H1 (cell line): Measurements from ENCODE around the gene P2RX6. TPM values are rescaled to one million over a fixed set of nuclear protein-coding genes. Genes with fewer than 3 reads are reported as not detected.

Experiments
- CTCF ChIA-PET: fragments of 300-600 bp; sonication (Branson Sonifier 250); formaldehyde crosslinking; loops from one replicate; lab custom pipeline; 2021; ENCODE audit not compliant: partially characterized antibody; lab: Charles Lee
- POLR2A ChIA-PET: fragments of 300-600 bp; sonication (Branson Sonifier 250); formaldehyde crosslinking; loops from one replicate; lab custom pipeline; 2021; ENCODE audit warnings: inconsistent platforms; ENCODE audit not compliant: partially characterized antibody; lab: Charles Lee
- DNase-seq, 2 experiments: peaks; one replicate each; pipeline versions ENCODE4 v3.0.0 to v3.0.0-alpha.2; 2010 to 2022; ENCODE audit warnings: low spot score in 2 of 2, low read depth in 1 of 2, mixed read lengths in 1 of 2
- FAIRE-seq: peaks from 2 replicates; lab custom pipeline; 2011; peaks lifted over from hg19 to GRCh38; lab: Jason Lieb, UNC
- H2AFZ ChIP-seq: 2 replicates; pipeline ENCODE4 v1.8.1; 2012; ENCODE audit warnings: low read length, inconsistent platforms
- H2AK5ac ChIP-seq: 2 replicates; pipeline ENCODE4 v1.6.1; 2013; ENCODE audit warnings: low read depth, low read length
- H2BK120ac ChIP-seq: replicated peaks from 2 replicates; pipeline ENCODE3; 2013; ENCODE audit warnings: low read depth, low read length, inconsistent platforms
- H2BK12ac ChIP-seq: 2 replicates; pipeline ENCODE4 v1.6.1; 2013; ENCODE audit warnings: low read depth, low read length
- H2BK15ac ChIP-seq: 2 replicates; pipeline ENCODE4 v1.6.1; 2013; ENCODE audit warnings: low read length
- H2BK20ac ChIP-seq: 2 replicates; pipeline ENCODE4 v1.6.1; 2013; ENCODE audit warnings: low read length
- H2BK5ac ChIP-seq: 2 replicates; pipeline ENCODE4 v1.6.1; 2013; ENCODE audit warnings: low read depth, low read length
- H3K14ac ChIP-seq: 2 replicates; pipeline ENCODE4 v1.6.1; 2013; ENCODE audit warnings: inconsistent platforms; ENCODE audit not compliant: insufficient read length
- H3K18ac ChIP-seq: 2 replicates; pipeline ENCODE4 v1.6.1; 2013; ENCODE audit warnings: low read length; ENCODE audit errors: extremely low read depth
- H3K23ac ChIP-seq: 2 replicates; pipeline ENCODE4 v1.6.1; 2013; ENCODE audit warnings: inconsistent platforms; ENCODE audit not compliant: insufficient read length
- H3K23me2 ChIP-seq: 2 replicates; pipeline ENCODE4 v1.6.1; 2013; ENCODE audit warnings: low read depth, low read length
- H3K27ac ChIP-seq: 2 replicates; pipeline ENCODE4 v1.6.1; 2011; ENCODE audit warnings: low read depth, low read length, inconsistent platforms
- H3K27me3 ChIP-seq, 4 experiments: replicated peaks in 1 of 4; 1 replicate in 1 of 4; 2 replicates in 3 of 4; pipeline versions ENCODE4 v1.6.1 to v1.8.1; 2011 to 2013; ENCODE audit warnings: low read length in 3 of 4, mild to moderate bottlenecking in 3 of 4, inconsistent platforms in 2 of 4, mixed read lengths in 2 of 4, moderate library complexity in 1 of 4; ENCODE audit not compliant: control insufficient read depth in 3 of 4, insufficient read depth in 3 of 4; ENCODE audit errors: extremely low read depth in 1 of 4
- H3K36me3 ChIP-seq, 4 experiments: 2 replicates each; pipeline versions ENCODE4 v1.6.1 to v1.8.1; 2011 to 2013; ENCODE audit warnings: mild to moderate bottlenecking in 4 of 4, low read length in 3 of 4, moderate library complexity in 2 of 4, control low read depth in 1 of 4, inconsistent platforms in 1 of 4; ENCODE audit not compliant: insufficient read depth in 4 of 4, control insufficient read depth in 2 of 4
- H3K4ac ChIP-seq: replicated peaks from 2 replicates; pipeline ENCODE3; 2013; ENCODE audit warnings: low read length, low read depth, mixed read lengths, inconsistent platforms; ENCODE audit not compliant: insufficient read length
- H3K4me1 ChIP-seq, 4 experiments: replicated peaks in 1 of 4; 1 replicate in 1 of 4; 2 replicates in 3 of 4; pipeline versions ENCODE4 v1.6.1 to v1.8.1; 2011 to 2013; ENCODE audit warnings: low read length in 3 of 4, inconsistent platforms in 2 of 4, mixed read lengths in 1 of 4; ENCODE audit not compliant: insufficient read depth in 4 of 4, control insufficient read depth in 3 of 4
- H3K4me2 ChIP-seq, 2 experiments: 2 replicates each; pipeline versions ENCODE4 v1.6.1 to v1.8.1; 2011 to 2013; ENCODE audit warnings: low read depth in 2 of 2, low read length in 2 of 2, control low read depth in 1 of 2, inconsistent platforms in 1 of 2, mild to moderate bottlenecking in 1 of 2; ENCODE audit not compliant: insufficient read depth in 1 of 2
- H3K4me3 ChIP-seq, 4 experiments: fragments of 200-600, 300-600 bp in 1 of 4; sonication (generic), shearing (Covaris generic), sonication (Bioruptor Twin) in 1 of 4; 2 replicates each; pipeline versions ENCODE4 v1.5.1 to v1.8.1; 2011 to 2016; ENCODE audit warnings: low read length in 4 of 4, low read depth in 3 of 4, control low read depth in 2 of 4, inconsistent platforms in 2 of 4, mild to moderate bottlenecking in 2 of 4, mixed read lengths in 1 of 4, moderate library complexity in 1 of 4; ENCODE audit not compliant: insufficient read depth in 2 of 4; ENCODE audit errors: extremely low read depth in 1 of 4
- H3K56ac ChIP-seq: replicated peaks from 2 replicates; pipeline ENCODE3; 2013; ENCODE audit warnings: low read depth, mild to moderate bottlenecking, mixed read lengths, low read length, inconsistent platforms; ENCODE audit not compliant: insufficient read length
- H3K79me1 ChIP-seq: 2 replicates; pipeline ENCODE4 v1.6.1; 2013; ENCODE audit warnings: low read depth, low read length, control low read depth
- H3K79me2 ChIP-seq, 2 experiments: 2 replicates each; pipeline versions ENCODE4 v1.6.1 to v1.8.1; 2012 to 2013; ENCODE audit warnings: low read length in 2 of 2, mild to moderate bottlenecking in 2 of 2, inconsistent platforms in 1 of 2; ENCODE audit not compliant: insufficient read depth in 2 of 2, control insufficient read depth in 1 of 2
- H3K9ac ChIP-seq, 4 experiments: replicated peaks in 1 of 4; 1 replicate in 1 of 4; 2 replicates in 3 of 4; pipeline versions ENCODE4 v1.6.1 to v1.8.1; 2011 to 2013; ENCODE audit warnings: low read depth in 3 of 4, low read length in 3 of 4, control low read depth in 2 of 4, mild to moderate bottlenecking in 2 of 4, moderate library complexity in 2 of 4, inconsistent platforms in 1 of 4; ENCODE audit errors: extremely low read depth in 1 of 4
- H3K9me3 ChIP-seq, 2 experiments: 2 replicates each; pipeline versions ENCODE4 v1.6.1 to v1.8.1; 2012 to 2013; ENCODE audit warnings: mild to moderate bottlenecking in 2 of 2, moderate library complexity in 2 of 2, control low read depth in 1 of 2, inconsistent platforms in 1 of 2, low read depth in 1 of 2, low read length in 1 of 2, mixed read lengths in 1 of 2; ENCODE audit not compliant: insufficient read depth in 2 of 2
- H4K20me1 ChIP-seq, 2 experiments: replicated peaks in 1 of 2; 2 replicates each; pipeline versions ENCODE3 to v1.8.1; 2011 to 2013; ENCODE audit warnings: inconsistent platforms in 2 of 2, low read length in 2 of 2, mild to moderate bottlenecking in 1 of 2; ENCODE audit not compliant: insufficient read depth in 2 of 2, control insufficient read depth in 1 of 2
- H4K5ac ChIP-seq: 2 replicates; pipeline ENCODE4 v1.6.1; 2013; ENCODE audit warnings: low read length, low read depth, mixed read lengths, inconsistent platforms; ENCODE audit not compliant: insufficient read length
- H4K8ac ChIP-seq: 2 replicates; pipeline ENCODE4 v1.8.0; 2013; ENCODE audit warnings: mild to moderate bottlenecking, moderate library complexity, low read length, inconsistent platforms; ENCODE audit not compliant: insufficient read depth; ENCODE audit errors: extremely low read depth
- H4K91ac ChIP-seq: replicated peaks from 2 replicates; pipeline ENCODE3; 2013; ENCODE audit warnings: low read length, mixed read lengths, inconsistent platforms; ENCODE audit not compliant: insufficient read length
- CEBPB ChIP-seq: IDR thresholded peaks from 2 replicates; pipeline ENCODE4 v1.6.1; 2012; ENCODE audit warnings: low read depth, low read length
- EP300 ChIP-seq, 2 experiments: IDR thresholded peaks; 1 replicate in 1 of 2; 2 replicates in 1 of 2; pipeline ENCODE4 v1.6.1; 2011 to 2012; ENCODE audit warnings: low read depth in 2 of 2, low read length in 2 of 2, mild to moderate bottlenecking in 2 of 2, borderline replicate concordance in 1 of 2, inconsistent platforms in 1 of 2, moderate library complexity in 1 of 2
- HDAC2 ChIP-seq, 2 experiments: fragments of 300-600 bp in 1 of 2; sonication (generic) in 1 of 2; IDR thresholded peaks; 2 replicates each; pipeline ENCODE4 v1.6.1; 2011 to 2012; ENCODE audit warnings: low read depth in 2 of 2, low read length in 2 of 2, mild to moderate bottlenecking in 2 of 2, moderate library complexity in 2 of 2, borderline replicate concordance in 1 of 2, inconsistent platforms in 1 of 2
- KDM1A ChIP-seq: fragments of 200-600, 300-600 bp; sonication (generic); IDR thresholded peaks from 2 replicates; pipeline ENCODE4 v1.7.1; 2016; ENCODE audit warnings: mild to moderate bottlenecking, low read length, borderline replicate concordance
- KDM5A ChIP-seq: fragments of 200-600 bp; IDR thresholded peaks from 2 replicates; pipeline ENCODE4 v1.7.1; 2012; ENCODE audit warnings: mild to moderate bottlenecking, low read length, inconsistent platforms, mixed read lengths
- MAFK ChIP-seq: IDR thresholded peaks from 2 replicates; pipeline ENCODE4 v1.6.1; 2012; ENCODE audit warnings: low read depth, mild to moderate bottlenecking, improper control_type of control experiment, low read length
- RBBP5 ChIP-seq: IDR thresholded peaks from 2 replicates; pipeline ENCODE4 v1.7.1; 2012; ENCODE audit warnings: low read depth, mild to moderate bottlenecking, inconsistent platforms, low read length, moderate library complexity, borderline replicate concordance
- SAP30 ChIP-seq: fragments of 300-600 bp; sonication (generic); IDR thresholded peaks from 2 replicates; pipeline ENCODE4 v1.7.1; 2012; ENCODE audit warnings: low read length, moderate library complexity, mild to moderate bottlenecking, inconsistent platforms; ENCODE audit not compliant: insufficient read depth, insufficient replicate concordance
- SIN3A ChIP-seq, 2 experiments: IDR thresholded peaks in 1 of 2; conservative IDR thresholded peaks in 1 of 2; 2 replicates each; pipeline ENCODE4 v1.6.1; 2011 to 2012; ENCODE audit warnings: low read length in 2 of 2, improper control_type of control experiment in 1 of 2, low read depth in 1 of 2, mild to moderate bottlenecking in 1 of 2
- SP1 ChIP-seq: IDR thresholded peaks from 2 replicates; pipeline ENCODE4 v1.6.1; 2011; ENCODE audit warnings: low read depth, low read length
- WGBS, 2 experiments: shearing (Covaris generic) in 1 of 2; methylation state at CpG; one replicate each; pipeline versions ENCODE4 v1.1.6 to v1.1.7; 2013 to 2015; ENCODE audit warnings: low lambda C conversion rate in 2 of 2, mixed read lengths in 2 of 2, inconsistent platforms in 1 of 2, low coverage in 1 of 2, missing lambda C conversion rate in 1 of 2; ENCODE audit not compliant: insufficient replicate concordance in 2 of 2, insufficient coverage in 1 of 2, insufficient read length in 1 of 2; ENCODE audit errors: extremely low coverage in 1 of 2, missing lambda C conversion rate in 1 of 2; 5-methylcytosine and 5-hydroxymethylcytosine counted together
- polyA plus RNA-seq, 7 experiments: library from polyadenylated mRNA; depleted of rRNA in 3 of 7; stranded (reverse) in 5 of 7; unstranded in 2 of 7; fragments of >200 nt in 5 of 7; fragments of 200-250 nt in 2 of 7; gene quantifications; 1 replicate in 5 of 7; 2 replicates in 1 of 7; 4 replicates in 1 of 7; pipeline versions ENCODE4 v1.2.1 to v1.2.3, GENCODE V29; 2011 to 2013; ENCODE audit warnings: missing spikeins in 2 of 7, mixed read lengths in 2 of 7
- total RNA-seq: library from RNA; stranded (reverse); fragmentation: NEBNext Ultra II Directional; extraction: Animal tissue kit (Norgen Biotek cat#: 25700); gene quantifications from 2 replicates; pipeline ENCODE4 v1.2.1, GENCODE V29; 2021

The P2RX6 gene
- total and polyA plus RNA-seq, 2 of the 8 experiments (the other 6 are each of a cell fraction or from before 2014, with no cell fraction given): 0.09 TPM; not detected in 1

- no peak overlapping the region; the same call in 1 of the 2 replicates for H4K8ac ChIP-seq
- POLR2A ChIA-PET: interaction anchor here (0.9 to 3.0 kb wide), 3 partner anchors 16 to 20 kb away, joined by 3 to 7 read pairs (median 3); no protein-coding TSS in a partner anchor
- H3K9me3 ChIP-seq: peaks cover 11 to 17% of the 10 kb centered on the region in 2 experiments
- no peak overlapping the region for H2BK15ac ChIP-seq
- no peak overlapping the region for H3K14ac ChIP-seq
- H3K4me2 ChIP-seq: no peak overlapping the region
- no peak overlapping the region for H3K23ac ChIP-seq
- H2BK20ac ChIP-seq: no peak overlapping the region
- no peak overlapping the region for H2BK5ac ChIP-seq
- DNase-seq: no peak
- H3K4me1 ChIP-seq: peaks cover 0 to 16% (median 9%) of the 10 kb centered on the region in 4 experiments; a peak in 6 of 7 replicates
- H4K20me1 ChIP-seq: peaks cover 1 to 2% of the 10 kb centered on the region in 2 experiments
- no peaks in the 10 kb centered on the region for H3K79me1 ChIP-seq
- CTCF ChIA-PET: interaction anchor here (0.7 to 10.9 kb wide), 7 partner anchors 9 to 127 kb away, joined by 3 to 115 read pairs (median 6); partner anchors contain the start of gene AIFM3
- no peak overlapping the region for H3K27ac ChIP-seq
- H3K36me3 ChIP-seq: no peaks in the 10 kb centered on the region
- H3K4ac ChIP-seq: no peak overlapping the region
- WGBS, 2 experiments: 88% methylated on average over 13 of the region's 14 CpGs; no CpG with 5 or more reads in 1 of the 2 experiments
- H2BK120ac ChIP-seq: no peak overlapping the region
- no peak overlapping the region for H3K4me3 ChIP-seq
- no peak overlapping the region for H2AFZ ChIP-seq
- no peaks in the 10 kb centered on the region for H3K79me2 ChIP-seq
- no peak overlapping the region for H3K56ac ChIP-seq
- H3K23me2 ChIP-seq: 0 out of 2 replicates have a peak, but pooled peaks cover 2% of the 10 kb centered on the region
- FAIRE-seq: no peak
- peaks cover 0 to 17% (median 7%) of the 10 kb centered on the region in 4 experiments; a peak in 3 of 7 replicates for H3K27me3 ChIP-seq
- H4K5ac ChIP-seq: no peak overlapping the region
- no peak overlapping the region for H3K9ac ChIP-seq
- no peak overlapping the region for H3K18ac ChIP-seq
- H4K91ac ChIP-seq: no peak overlapping the region
- H2AK5ac ChIP-seq: no peak overlapping the region
- H2BK12ac ChIP-seq: no peak overlapping the region
- TF ChIP-seq RBBP5: no peak
- no peak for TF ChIP-seq SIN3A (conservative IDR thresholded peaks at IDR 0.05 in 1 of 2, IDR thresholded peaks at IDR 0.05 in 1 of 2; ENCODE audit: low read depth in 1 of 2, low read length in 2 of 2)
- TF ChIP-seq HDAC2 (IDR thresholded peaks at IDR 0.05; ENCODE audit: borderline replicate concordance in 1 of 2, low read depth in 2 of 2, low read length in 2 of 2): no peak
- TF ChIP-seq CEBPB: no peak
- TF ChIP-seq SP1: no peak
- TF ChIP-seq KDM5A: no peak
- no peak for TF ChIP-seq EP300 (IDR thresholded peaks at IDR 0.05; ENCODE audit: borderline replicate concordance in 1 of 2, low read depth in 2 of 2, low read length in 2 of 2)
- no peak for TF ChIP-seq SAP30
- TF ChIP-seq KDM1A: no peak
- no peak for TF ChIP-seq MAFK
Measured at GRCh38 chr22:20975541-20976290, 39.2 kb upstream of the P2RX6 start.
